ENCODE measurements around the gene DAB2. TPM values are rescaled to one million over a fixed set of nuclear protein-coding genes. Genes with fewer than 3 reads are reported as not detected.

Gene DAB2
- total RNA-seq, 1 experiment from 2014 or later = 8.8 TPM

- DNase-seq (ENCODE audit: low read depth) = no peak
Measured at GRCh38 chr5:39448506-39449128, 23.8 kb upstream of the DAB2 start.

DNA sequence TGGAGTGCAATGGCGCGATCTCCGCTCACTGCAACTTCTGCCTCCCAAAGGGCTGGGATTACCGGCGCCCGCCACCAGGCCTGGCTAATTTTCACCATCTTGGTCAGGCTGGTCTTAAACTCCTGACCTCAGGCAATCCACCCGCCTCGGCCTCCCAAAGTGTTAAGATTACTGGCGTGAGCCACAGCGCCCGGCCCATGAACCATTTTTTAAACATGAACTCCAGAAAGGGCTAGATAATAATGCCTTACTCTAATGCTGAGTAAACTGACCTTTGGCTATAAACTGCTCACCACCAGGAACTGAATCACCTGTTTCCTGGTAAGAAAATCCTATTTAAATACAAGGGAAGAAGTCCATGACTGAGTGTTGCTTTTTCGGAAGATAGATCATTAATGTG lies 23.2 kb upstream of the DAB2 start:
- peak; percentile 59 for DNase-seq (ENCODE audit: low read depth)

DNA sequence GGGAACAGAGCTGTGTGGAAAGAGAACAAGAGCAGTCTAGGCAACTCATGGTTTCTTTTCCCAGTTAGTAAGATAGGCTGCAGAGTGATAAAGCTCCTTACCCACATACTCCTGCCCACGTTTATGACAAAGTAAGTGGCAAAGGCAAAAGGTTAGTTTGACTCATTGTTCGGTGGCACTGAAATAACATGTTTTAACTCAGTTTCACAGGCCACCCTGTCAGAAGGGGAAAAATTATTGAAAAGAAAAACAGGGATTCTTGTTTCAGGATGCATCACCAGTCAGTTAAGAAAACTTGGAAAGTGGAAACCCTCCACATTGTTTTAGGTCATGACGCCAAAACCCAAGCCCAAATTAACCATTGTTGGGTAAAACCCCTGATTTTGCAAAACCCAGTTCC lies 22.3 kb upstream of the DAB2 start:
- DNase-seq (ENCODE audit: low read depth) = peak; percentile 80

GRCh38 chr5:39446231-39446630 lies 21.5 kb upstream of the DAB2 start:
- DNase-seq (ENCODE audit: low read depth) = no peak

- no peak for DNase-seq (ENCODE audit: low read depth)
Measured at GRCh38 chr5:39443911-39444310, 19.1 kb upstream of the DAB2 start.

- no peak for DNase-seq (ENCODE audit: low read depth)
Measured at GRCh38 chr5:39442991-39443390, 18.2 kb upstream of the DAB2 start.

DNA sequence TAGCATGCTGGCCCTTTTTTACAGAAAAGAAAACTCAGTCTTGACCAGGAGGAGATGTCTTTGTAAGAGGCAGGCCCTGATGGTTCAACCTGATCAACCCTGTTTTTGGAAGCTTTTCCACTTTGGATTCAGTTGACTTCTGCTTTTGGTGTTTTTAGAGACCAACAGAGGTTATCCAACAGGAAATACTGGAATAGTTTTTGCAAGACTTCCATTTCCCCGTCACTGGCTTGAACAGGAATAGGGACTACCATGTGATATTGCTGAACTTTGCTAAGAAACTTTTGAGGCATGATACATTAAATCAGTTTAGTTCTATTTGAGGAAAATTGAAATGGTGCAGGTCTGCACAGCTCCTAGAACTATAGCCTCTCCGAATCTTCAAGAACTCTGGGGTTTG lies 17.1 kb upstream of the DAB2 start:
- DNase-seq (ENCODE audit: low read depth) = no peak

DNA sequence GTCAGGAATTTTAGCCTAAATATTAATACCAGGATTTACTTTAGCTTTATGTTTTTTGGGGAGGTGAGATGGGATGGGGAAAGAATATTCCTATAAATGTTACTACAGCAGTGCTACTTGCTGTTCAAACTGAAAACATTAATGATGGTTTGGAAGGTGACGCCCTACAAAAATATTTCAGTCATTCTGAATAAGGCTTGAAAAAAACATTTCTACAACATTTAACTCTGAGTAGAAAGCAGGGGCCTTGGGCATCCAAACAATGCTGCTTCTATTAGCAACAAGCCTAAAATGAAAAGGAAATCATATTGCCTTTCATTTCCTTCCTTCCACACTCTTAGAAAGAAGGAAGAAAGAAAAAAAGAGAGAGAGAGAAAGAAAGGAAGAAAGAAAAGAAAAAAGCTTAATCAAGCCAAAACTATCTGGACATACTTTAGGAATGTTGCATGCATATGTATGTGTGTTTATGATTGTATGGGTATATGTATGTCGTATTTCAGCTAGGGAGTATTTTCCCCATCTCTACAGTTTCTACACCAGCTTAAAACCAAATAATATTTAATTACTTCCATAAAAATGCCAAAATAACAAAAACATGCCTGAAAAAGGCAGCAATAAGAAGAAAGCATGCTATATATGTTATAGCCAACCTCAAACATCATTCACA lies 16.3 kb upstream of the DAB2 start:
- no peak for DNase-seq (ENCODE audit: low read depth)

- no peak for DNase-seq (ENCODE audit: low read depth)
Measured at GRCh38 chr5:39440192-39440957, 15.6 kb upstream of the DAB2 start.

DNA sequence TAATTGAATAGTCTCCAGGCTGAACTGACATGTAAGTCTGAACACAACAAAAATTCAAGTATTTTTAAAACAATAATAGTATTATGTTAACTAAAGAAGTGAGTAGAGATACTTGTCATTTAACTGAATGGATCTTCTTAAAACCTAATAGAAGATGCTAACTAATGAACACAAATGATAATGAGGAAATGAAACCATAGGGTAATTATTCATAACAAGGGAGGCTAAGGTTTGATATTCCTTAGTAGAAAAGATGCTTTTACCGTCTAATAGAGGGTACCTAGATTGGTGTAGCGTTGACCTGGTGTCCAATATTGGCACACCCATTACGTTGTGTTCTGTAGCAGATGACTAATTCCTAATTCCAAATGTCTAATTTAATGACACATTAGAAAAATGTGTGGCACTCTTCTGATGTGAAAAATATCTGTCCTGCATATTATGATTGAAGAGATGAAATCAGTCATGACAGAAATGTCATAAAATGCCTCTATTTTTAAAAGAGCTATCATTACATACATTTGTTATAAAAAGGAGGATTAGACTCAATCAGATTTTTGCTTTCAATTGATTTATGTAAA lies 14.9 kb upstream of the DAB2 start:
- no peak for DNase-seq (ENCODE audit: low read depth)

DNA sequence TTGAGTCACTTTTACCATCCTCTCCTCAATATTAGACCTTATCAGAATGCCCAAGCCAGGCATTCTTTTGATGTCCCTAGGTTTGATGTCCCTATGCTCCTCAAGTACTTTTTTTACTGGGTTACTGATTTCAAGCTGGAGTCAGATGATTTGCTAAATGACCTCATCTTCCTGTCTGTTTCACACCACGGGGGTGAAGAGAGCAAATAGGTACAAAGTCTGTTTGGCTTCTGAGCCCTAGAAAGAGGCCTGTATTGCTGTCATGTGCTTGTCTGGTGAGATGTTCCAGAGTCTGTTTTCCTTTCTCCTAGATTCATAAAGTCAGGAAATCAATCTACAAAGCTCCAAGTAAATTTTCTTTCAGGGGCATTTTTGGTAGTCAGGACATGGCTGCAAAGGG lies 12.7 kb upstream of the DAB2 start:
- peak; percentile 30 for DNase-seq (ENCODE audit: low read depth)

GRCh38 chr5:39433848-39434247 lies 9.1 kb upstream of the DAB2 start:
- DNase-seq (ENCODE audit: low read depth) = no peak

- DNase-seq (ENCODE audit: low read depth) = no peak
Measured at GRCh38 chr5:39432696-39433530, 8.1 kb upstream of the DAB2 start.

DNA sequence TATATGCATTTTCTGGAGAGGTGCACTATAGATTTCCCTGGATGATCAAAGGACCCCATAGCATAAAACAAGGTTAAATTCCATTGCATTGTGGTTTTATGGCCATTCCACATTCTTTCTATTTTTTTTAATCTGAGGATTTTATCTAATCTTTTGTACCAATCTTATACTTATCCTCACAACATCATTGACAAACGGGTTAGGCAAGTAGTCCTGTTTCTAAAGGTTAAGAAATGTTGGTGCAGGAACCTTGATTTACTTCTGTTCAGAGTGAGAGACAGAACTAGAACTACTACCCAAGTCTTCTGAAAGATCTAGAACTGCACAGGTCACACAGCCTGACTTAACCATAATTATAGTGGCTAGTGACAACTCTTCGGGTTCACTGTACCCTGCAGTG lies 5.7 kb upstream of the DAB2 start:
- DNase-seq (ENCODE audit: low read depth) = no peak

- no peak for DNase-seq (ENCODE audit: low read depth)
Measured at GRCh38 chr5:39428640-39429039, 3.9 kb upstream of the DAB2 start.

GRCh38 chr5:39427633-39428032 lies 2.9 kb upstream of the DAB2 start:
- DNase-seq (ENCODE audit: low read depth) = no peak

- no peak for DNase-seq (ENCODE audit: low read depth)
Measured at GRCh38 chr5:39427229-39427628, 2.4 kb upstream of the DAB2 start.

GRCh38 chr5:39426746-39427105 lies 1.9 kb upstream of the DAB2 start:
- no peak for DNase-seq (ENCODE audit: low read depth)

DNA sequence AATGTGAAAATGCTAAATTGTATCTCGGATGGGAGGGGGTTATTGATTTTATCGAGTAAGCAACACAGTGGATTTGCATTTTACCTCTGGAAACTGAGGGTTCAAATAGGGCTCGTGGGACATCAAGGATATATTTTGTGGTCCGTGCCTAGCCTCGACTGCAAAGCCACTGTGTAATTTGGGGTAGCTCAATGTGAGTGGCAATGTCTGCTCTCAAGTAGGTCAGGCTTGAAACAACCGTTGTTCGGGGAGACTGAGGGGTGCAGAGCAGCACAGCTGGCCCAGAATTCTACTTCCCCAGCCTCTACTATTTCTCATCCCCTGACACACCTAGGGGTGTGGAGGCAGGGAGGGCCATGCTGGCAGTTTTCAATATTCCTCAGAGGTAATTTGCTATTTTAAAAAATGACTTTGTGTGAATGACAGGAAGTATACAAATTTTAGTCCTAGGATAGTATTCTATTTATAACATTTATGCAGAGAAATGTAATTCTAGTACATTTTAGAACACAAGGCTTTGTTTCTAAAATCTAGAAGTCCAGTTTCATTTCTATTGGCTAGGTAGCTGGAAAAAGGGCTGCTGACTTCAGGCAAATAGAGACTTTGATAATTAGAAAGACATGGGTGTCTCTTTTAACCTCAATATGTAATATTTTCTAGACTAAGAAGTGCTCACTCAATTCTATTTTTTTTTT lies 1.4 kb upstream of the DAB2 start:
- no peak for DNase-seq (ENCODE audit: low read depth)

DNA sequence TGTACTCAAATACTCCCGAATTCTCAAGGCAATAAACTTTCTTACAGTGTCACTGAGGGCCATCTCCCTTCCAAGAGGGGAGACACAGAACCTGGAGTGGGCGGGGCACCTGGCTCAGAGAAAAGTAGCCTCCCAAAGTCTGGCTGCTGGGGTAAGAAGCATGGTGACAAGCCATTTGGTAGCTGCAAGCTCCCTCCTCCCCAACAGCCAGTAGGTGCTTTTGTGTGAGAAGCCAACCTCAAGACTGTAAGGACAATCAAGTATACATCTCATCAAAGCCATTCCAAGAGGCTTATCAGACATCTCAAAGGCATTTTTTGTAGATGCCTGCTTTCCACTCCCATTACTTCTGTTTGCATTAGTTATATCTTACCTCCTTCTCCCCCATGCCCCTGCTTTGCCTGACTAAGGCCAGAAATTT lies 1.4 kb downstream of the DAB2 start:
- no peak for DNase-seq (ENCODE audit: low read depth)

GRCh38 chr5:39422728-39423285 lies 2.0 kb downstream of the DAB2 start:
- no peak for DNase-seq (ENCODE audit: low read depth)

All from HT1080 (cell line).